Activated T-cell treated with anti-CD3 and anti-CD28 coated beads for 24 hours (primary cell): ENCODE data around the gene UBASH3B.
A peak's percentile ranks its signal among the peaks of the same experiment; 100 is the strongest.
"Not testable (repeated sequence)": the region's sequence is repeated elsewhere in the genome, so short reads cannot be mapped to it uniquely, and the experiment has no call there.

Source experiments
- DNase-seq: peaks from one replicate; pipeline ENCODE4 v3.0.0-alpha.2; 2020; ENCODE audit warnings: low read depth

Gene UBASH3B, protein sequence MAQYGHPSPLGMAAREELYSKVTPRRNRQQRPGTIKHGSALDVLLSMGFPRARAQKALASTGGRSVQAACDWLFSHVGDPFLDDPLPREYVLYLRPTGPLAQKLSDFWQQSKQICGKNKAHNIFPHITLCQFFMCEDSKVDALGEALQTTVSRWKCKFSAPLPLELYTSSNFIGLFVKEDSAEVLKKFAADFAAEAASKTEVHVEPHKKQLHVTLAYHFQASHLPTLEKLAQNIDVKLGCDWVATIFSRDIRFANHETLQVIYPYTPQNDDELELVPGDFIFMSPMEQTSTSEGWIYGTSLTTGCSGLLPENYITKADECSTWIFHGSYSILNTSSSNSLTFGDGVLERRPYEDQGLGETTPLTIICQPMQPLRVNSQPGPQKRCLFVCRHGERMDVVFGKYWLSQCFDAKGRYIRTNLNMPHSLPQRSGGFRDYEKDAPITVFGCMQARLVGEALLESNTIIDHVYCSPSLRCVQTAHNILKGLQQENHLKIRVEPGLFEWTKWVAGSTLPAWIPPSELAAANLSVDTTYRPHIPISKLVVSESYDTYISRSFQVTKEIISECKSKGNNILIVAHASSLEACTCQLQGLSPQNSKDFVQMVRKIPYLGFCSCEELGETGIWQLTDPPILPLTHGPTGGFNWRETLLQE

DNA sequence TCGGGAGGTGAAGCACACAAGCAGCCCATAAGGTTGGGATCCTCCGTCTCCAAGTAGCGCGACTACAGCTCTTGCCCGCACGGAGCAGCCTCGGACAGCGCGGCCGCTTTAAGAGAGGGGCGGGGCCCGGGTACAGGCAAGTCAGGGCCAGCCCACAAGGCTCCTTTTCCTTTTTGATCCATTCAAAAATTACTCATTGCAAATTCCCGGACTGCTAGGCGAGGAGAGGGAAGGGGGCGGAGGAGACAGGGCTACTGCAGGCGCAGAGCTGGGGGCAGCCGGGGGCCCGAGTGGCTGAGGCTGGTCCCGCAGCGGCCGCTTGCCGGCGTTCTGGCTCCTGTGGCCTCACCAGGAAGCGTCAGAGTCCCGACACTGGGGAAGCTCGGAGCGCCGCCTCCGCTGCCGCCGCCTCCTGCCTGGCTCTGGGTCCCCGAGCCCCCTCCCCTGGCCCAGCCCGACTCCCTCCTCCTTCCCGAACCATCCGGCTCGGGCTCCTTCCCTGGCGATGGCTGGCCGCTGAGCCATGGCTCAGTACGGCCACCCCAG lies at the start of gene UBASH3B:
Gene UBASH3B (plus strand): TSS at position 196 of the 546 bp plus-strand sequence. CDS start 328 bp downstream, at position 524.
- peak; percentile 57 for DNase-seq

DNA sequence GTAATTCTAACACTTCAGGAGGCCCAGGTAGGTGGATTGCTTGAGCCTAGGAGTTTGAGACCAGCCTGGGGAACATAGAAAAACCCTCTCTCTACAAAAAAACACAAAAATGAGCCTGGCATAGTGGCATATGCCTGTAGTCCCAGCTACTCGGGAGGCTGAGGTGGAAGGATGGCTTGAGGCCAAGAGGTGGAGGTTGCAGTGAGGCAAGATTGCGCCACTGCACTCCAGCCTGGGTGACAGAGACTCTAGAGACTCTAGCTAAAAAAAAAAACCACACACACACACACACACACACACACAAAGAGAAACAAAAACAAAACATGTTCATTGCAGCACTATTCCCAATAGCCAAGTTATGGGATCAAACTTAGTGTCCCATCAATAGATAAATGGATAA lies 48.4 kb upstream of the UBASH3B start:
- DNase-seq, result not testable (repeated sequence)

DNA sequence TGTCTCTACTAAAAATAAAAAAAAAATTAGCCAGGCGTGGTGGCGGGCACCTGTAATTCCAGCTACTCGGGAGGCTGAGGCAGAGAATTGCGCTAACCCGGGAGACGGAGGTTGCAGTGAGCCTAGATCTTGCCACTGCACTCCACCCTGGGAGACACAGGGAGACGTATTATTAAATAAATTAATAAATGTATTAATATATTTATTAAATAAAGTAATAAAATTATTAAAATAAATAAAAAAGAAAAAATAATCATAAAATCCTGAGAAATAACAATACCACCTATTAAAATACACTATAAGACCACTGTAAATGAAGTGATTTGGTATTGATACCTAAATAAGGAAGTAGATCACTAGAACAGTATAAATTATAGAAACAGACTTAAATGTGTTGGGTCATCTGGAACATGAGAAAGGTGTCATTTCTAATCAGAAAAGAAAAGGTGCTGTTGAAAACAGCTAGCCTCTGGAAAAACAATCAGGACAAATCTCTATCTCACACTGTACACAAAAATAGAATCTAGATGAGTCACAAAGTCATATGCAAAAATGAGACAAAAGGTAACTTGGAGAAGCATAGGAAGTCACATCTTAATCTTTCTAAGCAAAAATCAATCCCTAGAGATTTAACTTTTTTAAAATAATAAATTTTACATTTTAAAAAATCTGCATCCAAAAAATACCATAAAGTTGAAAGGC lies 43.2 kb upstream of the UBASH3B start:
- no peak for DNase-seq

DNA sequence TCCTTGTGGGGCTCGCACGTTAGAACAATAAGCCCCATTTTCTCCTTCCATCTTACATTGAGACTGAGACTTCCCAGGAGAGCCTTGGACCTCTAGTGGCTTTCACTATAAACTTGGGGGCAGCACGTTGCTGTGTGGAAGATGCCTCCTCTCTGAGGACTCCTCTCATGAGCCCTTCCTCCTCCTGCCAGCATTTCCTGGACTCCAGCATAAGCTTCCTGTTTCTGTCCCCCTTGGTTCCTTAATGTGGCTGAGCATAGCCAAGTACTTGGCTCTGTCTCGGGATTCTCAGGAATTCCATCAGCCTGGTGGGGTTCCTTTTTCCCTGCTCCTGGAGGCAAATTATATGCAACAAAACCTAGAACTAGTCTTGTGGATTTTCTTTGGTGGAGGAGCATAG lies 38.8 kb upstream of the UBASH3B start:
- DNase-seq, result no peak

DNA sequence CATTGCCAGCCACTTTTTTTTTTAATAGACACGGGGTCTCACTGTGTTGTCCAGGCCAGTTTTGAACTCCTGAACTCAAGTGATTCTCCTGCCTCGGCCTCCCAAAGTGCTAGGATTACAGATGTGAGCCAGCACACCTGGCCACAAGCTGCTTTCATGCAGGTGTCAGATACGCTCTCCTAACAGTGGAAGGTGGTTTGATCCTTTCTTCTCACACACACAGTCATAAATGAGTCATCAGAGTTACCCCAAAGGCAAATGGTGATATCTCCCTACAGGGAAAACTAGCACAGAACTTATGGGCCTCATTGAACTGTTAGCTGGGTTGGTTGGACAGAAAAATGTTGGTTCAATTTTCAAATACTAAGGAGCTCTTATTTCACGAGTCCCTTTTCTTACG lies 38.2 kb upstream of the UBASH3B start:
- no peak for DNase-seq

DNA sequence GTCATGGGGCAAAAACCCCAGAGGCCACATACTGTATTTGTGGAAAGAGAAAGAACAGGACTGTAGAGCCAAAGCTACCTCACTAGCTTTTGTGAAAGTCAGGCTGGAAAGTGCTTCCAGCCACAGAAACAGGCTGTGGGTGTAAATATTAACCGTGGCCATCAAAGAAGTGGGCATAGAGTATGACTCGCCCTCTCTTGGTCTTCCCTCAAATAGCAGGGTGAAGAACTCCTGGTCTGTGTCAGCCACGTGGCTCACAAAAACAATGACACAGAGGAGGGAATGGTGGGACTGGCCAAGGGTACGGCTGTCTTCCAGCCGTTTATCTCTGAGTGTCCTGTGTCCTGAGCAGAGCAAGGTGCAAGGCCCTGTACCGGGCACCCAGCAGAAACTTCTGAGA lies 37.6 kb upstream of the UBASH3B start:
- DNase-seq, result no peak

DNA sequence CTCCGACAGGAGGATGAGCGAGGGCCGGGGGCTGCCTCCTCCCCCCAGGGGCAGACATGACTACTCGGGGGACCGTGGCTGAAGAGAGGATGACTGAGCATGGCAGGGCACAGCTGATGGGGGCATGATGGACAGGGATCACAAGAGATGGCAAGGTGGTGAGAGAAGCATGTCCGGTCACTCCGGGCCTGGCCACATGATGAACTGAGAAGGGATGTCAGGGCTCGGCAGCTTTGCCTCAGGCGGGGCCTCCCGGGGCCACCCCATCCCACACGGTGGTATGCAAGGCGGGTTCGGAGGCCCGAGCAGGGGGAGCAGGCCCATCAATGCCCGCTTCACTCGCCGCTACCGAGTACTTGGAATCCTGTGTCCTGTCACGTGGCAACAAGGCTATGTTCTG lies 36.6 kb upstream of the UBASH3B start:
- DNase-seq, result no peak

DNA sequence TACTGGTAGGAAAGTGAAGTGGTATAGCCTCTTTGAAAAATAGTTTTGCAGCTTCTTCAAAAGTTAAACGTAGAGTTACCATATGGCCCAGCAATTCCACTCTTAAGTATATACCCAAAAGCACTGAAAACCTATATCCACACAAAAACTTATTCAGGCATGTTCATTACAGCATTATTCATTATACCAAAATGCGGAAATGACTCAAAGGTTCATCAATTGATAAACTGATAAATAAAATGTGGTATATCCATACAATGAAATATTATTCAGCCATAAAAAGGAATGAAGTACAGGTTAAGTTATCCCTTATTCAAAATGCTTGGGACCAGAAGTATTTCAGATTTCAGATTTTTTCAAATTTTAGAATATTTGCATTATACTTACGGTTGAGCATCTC lies 35.8 kb upstream of the UBASH3B start:
- no peak for DNase-seq

DNA sequence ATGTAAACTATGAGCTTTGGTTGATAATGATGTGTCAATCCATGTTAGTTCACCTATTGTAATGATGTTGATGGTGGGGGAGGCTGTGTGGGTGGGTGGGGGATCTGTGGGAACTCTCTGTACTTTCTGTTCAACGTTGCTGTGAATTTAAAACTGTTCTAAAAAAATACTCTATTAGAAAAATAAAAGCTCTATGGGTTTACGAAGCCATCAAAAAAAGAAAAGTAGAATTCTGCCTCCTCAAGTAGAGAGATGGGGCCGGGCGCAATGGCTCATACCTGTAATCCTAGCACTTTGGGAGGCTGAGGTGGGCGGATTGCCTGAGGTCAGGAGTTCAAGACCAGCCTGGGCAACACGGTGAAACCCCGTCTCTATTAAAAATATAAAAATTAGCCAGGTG lies 30.0 kb upstream of the UBASH3B start:
- DNase-seq, result not testable (repeated sequence)

DNA sequence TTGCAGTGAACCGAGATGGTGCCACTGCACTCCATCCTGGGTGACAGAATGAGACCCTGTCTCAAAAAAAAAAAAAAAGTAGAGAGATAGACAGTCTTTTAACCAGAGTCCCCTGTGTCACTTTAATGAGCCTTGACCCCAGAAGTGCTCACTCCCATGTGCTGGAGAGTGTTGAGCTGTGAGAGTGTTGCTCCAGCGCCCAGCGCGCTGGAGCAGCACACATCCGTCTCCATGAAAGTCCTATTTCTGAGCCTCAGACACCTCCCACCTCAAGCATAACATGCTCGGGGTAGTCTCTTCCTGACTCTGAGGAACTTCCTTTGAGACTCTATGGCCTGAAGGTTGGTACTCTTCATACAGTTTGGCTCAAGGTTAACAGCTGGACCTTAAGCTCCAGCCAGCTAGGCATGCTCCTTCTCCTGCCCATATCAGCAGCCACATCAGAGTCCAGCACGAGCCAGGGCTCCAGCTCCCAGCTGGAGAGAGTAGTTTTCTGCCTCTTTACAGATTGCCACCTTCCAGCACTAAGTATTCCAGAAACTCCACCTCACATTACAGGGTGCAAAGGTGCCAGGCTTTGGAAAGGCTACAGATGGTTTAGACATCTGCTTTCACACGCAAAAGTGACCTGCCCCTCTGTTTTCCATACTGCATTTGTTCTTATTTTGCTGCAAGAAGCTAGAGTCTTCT lies 29.4 kb upstream of the UBASH3B start:
- DNase-seq, result no peak

DNA sequence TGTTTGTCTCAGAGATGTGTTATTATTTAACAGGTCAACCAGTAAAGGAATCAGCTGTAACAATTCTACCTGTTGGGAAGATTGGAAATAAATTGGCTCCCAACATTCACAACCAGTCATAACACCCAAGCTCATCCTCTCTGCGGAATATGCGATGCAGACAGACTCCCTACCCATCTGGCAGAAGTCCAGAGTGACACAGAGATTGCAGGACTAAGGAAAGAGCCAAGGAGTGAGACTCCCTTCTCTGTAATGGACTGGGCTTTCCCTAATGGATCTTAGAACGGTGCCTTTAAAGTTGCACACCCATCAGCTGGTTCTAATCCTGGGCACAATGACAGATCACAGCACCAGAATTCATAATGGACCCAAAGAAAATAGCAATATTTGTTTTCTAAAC lies 27.8 kb upstream of the UBASH3B start:
- no peak for DNase-seq

DNA sequence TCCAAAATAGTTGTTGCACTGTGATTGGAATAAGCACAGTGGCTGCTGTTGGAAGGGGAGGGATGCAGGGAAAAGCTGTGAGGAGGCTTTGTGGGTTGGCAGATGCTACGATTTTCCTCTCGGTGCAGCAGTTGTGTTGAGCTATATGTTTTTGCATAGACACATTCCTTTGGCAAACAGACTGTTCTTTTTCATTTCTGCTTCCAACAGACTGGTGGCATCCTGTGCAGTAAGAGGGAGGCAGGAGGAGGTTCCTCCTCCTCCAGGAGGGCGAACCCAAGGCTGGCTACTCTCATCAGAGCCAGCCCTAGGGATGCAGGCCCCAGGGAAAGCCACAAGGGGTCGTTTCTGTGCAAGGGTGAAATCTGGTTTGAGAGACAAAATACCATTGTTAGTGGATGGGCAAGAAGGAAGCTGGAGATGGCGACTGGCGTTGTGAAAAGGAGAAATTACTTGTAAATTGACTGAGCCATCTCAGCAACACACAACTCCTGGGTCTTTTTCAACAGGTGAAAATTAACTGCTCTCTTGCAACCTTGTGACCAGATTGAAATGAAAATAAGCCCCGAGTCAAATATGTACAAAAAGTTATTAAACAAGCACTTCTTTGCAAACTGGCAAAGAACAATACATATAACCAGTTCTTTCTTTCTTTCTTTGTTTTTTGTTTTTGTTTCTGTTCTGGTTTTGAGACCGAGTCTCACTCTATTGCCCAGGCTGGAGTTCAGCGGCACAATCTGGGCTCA lies 26.5 kb upstream of the UBASH3B start:
- DNase-seq, result peak; percentile 52

DNA sequence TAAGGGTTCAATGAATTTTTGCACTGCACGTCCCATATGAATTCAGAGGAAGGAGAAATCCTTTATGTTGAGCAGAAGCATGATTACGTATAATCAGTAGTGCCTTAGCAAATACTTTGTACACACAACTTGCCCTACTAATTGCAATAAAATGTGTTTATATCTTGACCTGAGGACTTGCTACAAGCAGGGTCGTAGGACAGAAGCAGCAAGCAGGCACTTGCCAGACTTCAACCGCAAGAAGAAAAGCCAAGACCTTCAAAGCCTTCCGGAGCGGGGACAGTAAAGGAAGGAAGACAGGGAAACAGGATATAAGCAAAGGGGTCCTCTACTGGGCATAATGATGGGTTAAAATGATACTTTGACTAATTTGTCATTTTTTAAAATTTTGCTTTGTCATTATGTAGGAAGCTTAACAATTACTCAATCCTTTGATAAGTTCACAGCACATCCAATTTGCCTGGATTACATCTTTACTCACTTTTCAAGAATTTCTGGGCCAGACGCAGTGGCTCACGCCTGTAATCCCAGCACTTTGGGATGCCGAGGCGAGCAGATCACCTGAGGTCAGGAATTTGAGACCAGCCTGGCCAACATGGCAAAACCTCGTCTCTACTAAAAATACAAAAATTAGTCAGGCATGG lies 23.2 kb upstream of the UBASH3B start:
- no peak for DNase-seq

DNA sequence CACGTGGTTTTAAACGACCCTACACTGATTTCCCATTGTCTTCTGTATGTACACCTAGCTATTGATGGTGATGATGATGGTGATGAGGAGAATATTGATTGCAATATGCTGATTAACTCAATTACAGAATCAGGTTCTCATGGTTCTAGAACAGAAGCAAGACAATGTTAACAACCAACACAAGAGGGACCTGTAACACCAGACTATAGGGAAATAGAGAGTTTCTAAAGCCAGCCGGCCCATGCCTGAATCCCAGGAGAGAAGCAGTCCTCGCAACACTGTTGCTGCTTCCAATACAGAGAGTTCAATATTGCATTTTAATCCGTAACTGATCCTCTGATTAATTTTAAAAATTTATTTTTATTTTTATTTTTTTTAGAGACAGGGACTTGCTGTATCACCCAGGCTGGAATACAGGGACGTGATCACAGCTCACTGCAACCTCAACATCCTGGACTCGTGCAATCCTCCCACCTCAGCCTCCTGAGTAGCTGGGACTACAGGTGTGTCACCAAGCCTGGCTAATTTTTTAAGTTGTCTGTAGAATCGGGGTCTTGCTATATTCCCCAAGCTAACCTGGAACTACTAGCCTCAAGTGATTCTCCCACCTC lies 22.2 kb upstream of the UBASH3B start:
- DNase-seq, result no peak

DNA sequence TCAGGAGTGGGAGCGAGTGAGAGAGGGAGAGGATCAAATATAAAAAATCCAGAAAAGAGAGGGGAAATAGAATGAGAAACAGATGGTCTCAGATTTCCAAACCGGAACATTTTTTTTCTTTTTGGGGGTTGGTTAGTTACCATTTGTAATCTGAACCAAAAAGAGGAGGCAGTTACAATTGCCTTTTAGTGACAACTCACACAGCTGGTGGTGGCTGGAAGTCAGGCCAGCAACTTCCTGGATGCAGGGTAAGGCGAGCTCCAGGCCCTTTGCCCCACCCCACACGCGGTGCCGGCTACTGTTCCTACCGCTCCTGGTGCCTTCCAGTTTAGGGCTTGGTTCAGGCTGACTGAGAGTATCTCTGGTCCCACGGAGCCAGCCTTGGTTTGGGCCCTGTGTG lies 21.0 kb upstream of the UBASH3B start:
- no peak for DNase-seq

DNA sequence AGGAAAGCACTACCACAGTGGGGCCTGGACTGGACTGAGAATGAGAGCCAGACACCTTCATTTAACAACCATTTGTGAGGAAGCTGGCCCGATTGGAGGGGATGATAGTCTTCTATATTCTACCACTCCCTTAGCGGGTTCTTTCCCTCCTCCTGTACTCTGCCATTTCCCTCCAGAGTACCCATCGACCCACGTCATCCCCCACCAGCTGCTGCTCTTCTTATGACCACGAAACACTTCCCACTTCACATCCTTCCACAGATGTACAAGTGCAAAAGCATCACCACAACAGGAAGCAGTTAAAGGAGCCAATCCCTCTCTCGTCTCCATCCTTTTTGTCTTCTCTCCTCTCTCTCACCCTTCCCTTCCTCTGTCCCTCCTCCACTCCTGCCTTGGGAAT lies 18.0 kb upstream of the UBASH3B start:
- DNase-seq, result no peak

DNA sequence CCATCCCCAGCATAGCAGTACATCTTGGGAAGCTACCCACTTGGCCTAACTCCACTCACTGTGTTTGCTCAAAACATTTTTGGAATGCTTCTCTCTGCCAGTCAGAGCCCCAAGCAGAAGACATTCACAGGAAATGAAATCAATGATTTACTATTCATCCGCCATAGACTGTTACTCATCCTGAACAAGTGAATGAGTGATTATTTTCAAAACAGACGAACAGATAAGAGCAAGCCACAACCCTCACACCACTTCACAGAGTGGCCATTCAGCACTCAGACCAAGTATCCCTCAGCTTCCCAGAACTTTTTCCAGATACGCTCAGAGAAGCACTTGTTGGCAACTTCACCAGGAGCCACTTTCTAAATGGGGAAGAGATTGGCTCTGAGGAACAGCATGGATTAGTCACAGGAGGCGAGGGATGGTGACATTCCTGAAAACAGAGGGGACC lies 13.0 kb upstream of the UBASH3B start:
- DNase-seq, result no peak

DNA sequence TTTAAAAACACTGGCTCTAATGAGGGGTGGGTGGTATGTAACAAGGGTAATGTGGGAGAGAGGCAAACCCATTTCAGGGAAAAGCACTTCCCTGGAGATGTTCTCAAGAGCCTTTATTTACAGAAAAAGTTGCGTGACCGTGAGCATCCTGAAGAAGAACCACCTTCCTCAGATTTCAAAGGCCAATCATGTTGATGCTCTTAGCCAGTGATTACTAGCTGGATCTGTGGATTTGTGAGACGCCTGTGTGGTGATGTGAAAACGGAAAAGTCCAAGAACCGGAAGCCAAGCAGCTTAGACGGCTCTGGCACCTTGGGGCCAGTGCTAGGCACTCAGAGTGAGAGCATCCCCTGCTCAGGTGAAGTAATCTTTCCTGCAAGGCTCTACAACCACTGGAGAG lies 12.6 kb upstream of the UBASH3B start:
- no peak for DNase-seq

DNA sequence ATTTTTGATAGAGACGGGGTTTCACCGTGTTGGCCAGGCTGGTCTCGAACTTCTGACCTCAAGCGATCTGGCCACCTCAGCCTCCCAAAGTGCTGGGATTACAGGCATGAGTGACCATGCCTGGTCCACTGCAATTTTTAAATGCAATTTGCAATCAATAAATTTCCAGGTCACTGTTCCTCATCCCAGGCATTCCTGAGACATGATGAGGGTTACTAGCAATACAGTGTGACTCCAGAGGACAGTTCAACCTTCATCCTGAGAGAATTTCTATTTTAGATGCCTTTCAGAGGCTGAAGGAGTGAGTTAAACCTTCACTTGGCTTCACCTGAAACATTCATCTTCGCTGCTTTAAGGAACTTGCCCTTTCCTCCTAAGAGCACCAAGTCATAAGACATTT lies 9.7 kb upstream of the UBASH3B start:
- DNase-seq, result no peak

DNA sequence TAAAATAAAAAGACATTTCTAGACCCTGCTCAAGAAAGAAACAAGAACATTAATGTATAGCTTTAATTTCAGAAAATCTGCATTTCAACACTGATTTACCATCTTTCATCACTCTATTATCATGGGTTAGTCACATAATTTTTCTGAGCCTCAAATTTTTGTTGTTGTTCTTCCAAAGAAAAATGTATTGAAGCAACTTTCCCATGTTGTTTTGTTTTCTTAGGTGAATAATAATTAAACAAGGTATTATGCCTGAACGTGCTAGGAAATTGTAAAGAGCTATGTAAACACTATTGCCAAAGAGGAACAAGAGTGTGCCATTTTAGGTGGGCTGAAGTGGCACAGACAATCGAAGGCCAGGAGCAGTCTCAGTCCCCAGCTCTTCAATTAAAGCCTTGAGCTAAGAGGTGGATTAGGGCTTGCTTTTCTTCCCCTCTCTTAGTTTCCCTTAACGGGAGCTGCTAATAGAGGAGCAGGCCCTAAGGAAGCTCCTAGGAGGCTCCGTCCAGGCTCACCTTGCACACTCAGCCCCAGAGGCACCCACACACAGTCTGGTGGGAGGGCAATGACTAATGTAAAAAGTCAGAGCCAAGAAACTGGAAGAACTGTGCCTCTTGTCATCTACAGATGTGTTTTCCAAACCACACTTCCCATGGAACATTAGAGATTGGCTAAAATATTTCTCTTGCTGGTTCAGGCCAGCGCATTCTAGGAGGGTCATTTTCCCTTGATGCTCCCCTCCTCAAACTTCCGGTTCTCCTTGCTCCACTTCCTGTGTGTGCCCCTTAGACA lies 8.8 kb upstream of the UBASH3B start:
- no peak for DNase-seq
